H1 (cell line): ENCODE results near the gene THAP12. TPM values are rescaled to one million over a fixed set of nuclear protein-coding genes. Genes with fewer than 3 reads are reported as not detected.

Experiments
- CTCF ChIA-PET: fragments of 300-600 bp; sonication (Branson Sonifier 250); formaldehyde crosslinking; loops from one replicate; lab custom pipeline; 2021; ENCODE audit not compliant: partially characterized antibody; lab: Charles Lee
- POLR2A ChIA-PET: fragments of 300-600 bp; sonication (Branson Sonifier 250); formaldehyde crosslinking; loops from one replicate; lab custom pipeline; 2021; ENCODE audit warnings: inconsistent platforms; ENCODE audit not compliant: partially characterized antibody; lab: Charles Lee
- DNase-seq, 2 experiments: peaks; one replicate each; pipeline versions ENCODE4 v3.0.0 to v3.0.0-alpha.2; 2010 to 2022; ENCODE audit warnings: low spot score in 2 of 2, low read depth in 1 of 2, mixed read lengths in 1 of 2
- FAIRE-seq: peaks from 2 replicates; lab custom pipeline; 2011; peaks lifted over from hg19 to GRCh38; lab: Jason Lieb, UNC
- H2AFZ ChIP-seq: 2 replicates; pipeline ENCODE4 v1.8.1; 2012; ENCODE audit warnings: low read length, inconsistent platforms
- H2AK5ac ChIP-seq: 2 replicates; pipeline ENCODE4 v1.6.1; 2013; ENCODE audit warnings: low read depth, low read length
- H2BK120ac ChIP-seq: replicated peaks from 2 replicates; pipeline ENCODE3; 2013; ENCODE audit warnings: low read depth, low read length, inconsistent platforms
- H2BK12ac ChIP-seq: 2 replicates; pipeline ENCODE4 v1.6.1; 2013; ENCODE audit warnings: low read depth, low read length
- H2BK15ac ChIP-seq: 2 replicates; pipeline ENCODE4 v1.6.1; 2013; ENCODE audit warnings: low read length
- H2BK20ac ChIP-seq: 2 replicates; pipeline ENCODE4 v1.6.1; 2013; ENCODE audit warnings: low read length
- H2BK5ac ChIP-seq: 2 replicates; pipeline ENCODE4 v1.6.1; 2013; ENCODE audit warnings: low read depth, low read length
- H3K14ac ChIP-seq: 2 replicates; pipeline ENCODE4 v1.6.1; 2013; ENCODE audit warnings: inconsistent platforms; ENCODE audit not compliant: insufficient read length
- H3K18ac ChIP-seq: 2 replicates; pipeline ENCODE4 v1.6.1; 2013; ENCODE audit warnings: low read length; ENCODE audit errors: extremely low read depth
- H3K23ac ChIP-seq: 2 replicates; pipeline ENCODE4 v1.6.1; 2013; ENCODE audit warnings: inconsistent platforms; ENCODE audit not compliant: insufficient read length
- H3K23me2 ChIP-seq: 2 replicates; pipeline ENCODE4 v1.6.1; 2013; ENCODE audit warnings: low read depth, low read length
- H3K27ac ChIP-seq: 2 replicates; pipeline ENCODE4 v1.6.1; 2011; ENCODE audit warnings: low read depth, low read length, inconsistent platforms
- H3K27me3 ChIP-seq, 4 experiments: replicated peaks in 1 of 4; 1 replicate in 1 of 4; 2 replicates in 3 of 4; pipeline versions ENCODE4 v1.6.1 to v1.8.1; 2011 to 2013; ENCODE audit warnings: low read length in 3 of 4, mild to moderate bottlenecking in 3 of 4, inconsistent platforms in 2 of 4, mixed read lengths in 2 of 4, moderate library complexity in 1 of 4; ENCODE audit not compliant: control insufficient read depth in 3 of 4, insufficient read depth in 3 of 4; ENCODE audit errors: extremely low read depth in 1 of 4
- H3K36me3 ChIP-seq, 4 experiments: 2 replicates each; pipeline versions ENCODE4 v1.6.1 to v1.8.1; 2011 to 2013; ENCODE audit warnings: mild to moderate bottlenecking in 4 of 4, low read length in 3 of 4, moderate library complexity in 2 of 4, control low read depth in 1 of 4, inconsistent platforms in 1 of 4; ENCODE audit not compliant: insufficient read depth in 4 of 4, control insufficient read depth in 2 of 4
- H3K4ac ChIP-seq: replicated peaks from 2 replicates; pipeline ENCODE3; 2013; ENCODE audit warnings: low read length, low read depth, mixed read lengths, inconsistent platforms; ENCODE audit not compliant: insufficient read length
- H3K4me1 ChIP-seq, 4 experiments: replicated peaks in 1 of 4; 1 replicate in 1 of 4; 2 replicates in 3 of 4; pipeline versions ENCODE4 v1.6.1 to v1.8.1; 2011 to 2013; ENCODE audit warnings: low read length in 3 of 4, inconsistent platforms in 2 of 4, mixed read lengths in 1 of 4; ENCODE audit not compliant: insufficient read depth in 4 of 4, control insufficient read depth in 3 of 4
- H3K4me2 ChIP-seq, 2 experiments: 2 replicates each; pipeline versions ENCODE4 v1.6.1 to v1.8.1; 2011 to 2013; ENCODE audit warnings: low read depth in 2 of 2, low read length in 2 of 2, control low read depth in 1 of 2, inconsistent platforms in 1 of 2, mild to moderate bottlenecking in 1 of 2; ENCODE audit not compliant: insufficient read depth in 1 of 2
- H3K4me3 ChIP-seq, 4 experiments: fragments of 200-600, 300-600 bp in 1 of 4; sonication (generic), shearing (Covaris generic), sonication (Bioruptor Twin) in 1 of 4; 2 replicates each; pipeline versions ENCODE4 v1.5.1 to v1.8.1; 2011 to 2016; ENCODE audit warnings: low read length in 4 of 4, low read depth in 3 of 4, control low read depth in 2 of 4, inconsistent platforms in 2 of 4, mild to moderate bottlenecking in 2 of 4, mixed read lengths in 1 of 4, moderate library complexity in 1 of 4; ENCODE audit not compliant: insufficient read depth in 2 of 4; ENCODE audit errors: extremely low read depth in 1 of 4
- H3K56ac ChIP-seq: replicated peaks from 2 replicates; pipeline ENCODE3; 2013; ENCODE audit warnings: low read depth, mild to moderate bottlenecking, mixed read lengths, low read length, inconsistent platforms; ENCODE audit not compliant: insufficient read length
- H3K79me1 ChIP-seq: 2 replicates; pipeline ENCODE4 v1.6.1; 2013; ENCODE audit warnings: low read depth, low read length, control low read depth
- H3K79me2 ChIP-seq, 2 experiments: 2 replicates each; pipeline versions ENCODE4 v1.6.1 to v1.8.1; 2012 to 2013; ENCODE audit warnings: low read length in 2 of 2, mild to moderate bottlenecking in 2 of 2, inconsistent platforms in 1 of 2; ENCODE audit not compliant: insufficient read depth in 2 of 2, control insufficient read depth in 1 of 2
- H3K9ac ChIP-seq, 4 experiments: replicated peaks in 1 of 4; 1 replicate in 1 of 4; 2 replicates in 3 of 4; pipeline versions ENCODE4 v1.6.1 to v1.8.1; 2011 to 2013; ENCODE audit warnings: low read depth in 3 of 4, low read length in 3 of 4, control low read depth in 2 of 4, mild to moderate bottlenecking in 2 of 4, moderate library complexity in 2 of 4, inconsistent platforms in 1 of 4; ENCODE audit errors: extremely low read depth in 1 of 4
- H3K9me3 ChIP-seq, 2 experiments: 2 replicates each; pipeline versions ENCODE4 v1.6.1 to v1.8.1; 2012 to 2013; ENCODE audit warnings: mild to moderate bottlenecking in 2 of 2, moderate library complexity in 2 of 2, control low read depth in 1 of 2, inconsistent platforms in 1 of 2, low read depth in 1 of 2, low read length in 1 of 2, mixed read lengths in 1 of 2; ENCODE audit not compliant: insufficient read depth in 2 of 2
- H4K20me1 ChIP-seq, 2 experiments: replicated peaks in 1 of 2; 2 replicates each; pipeline versions ENCODE3 to v1.8.1; 2011 to 2013; ENCODE audit warnings: inconsistent platforms in 2 of 2, low read length in 2 of 2, mild to moderate bottlenecking in 1 of 2; ENCODE audit not compliant: insufficient read depth in 2 of 2, control insufficient read depth in 1 of 2
- H4K5ac ChIP-seq: 2 replicates; pipeline ENCODE4 v1.6.1; 2013; ENCODE audit warnings: low read length, low read depth, mixed read lengths, inconsistent platforms; ENCODE audit not compliant: insufficient read length
- H4K8ac ChIP-seq: 2 replicates; pipeline ENCODE4 v1.8.0; 2013; ENCODE audit warnings: mild to moderate bottlenecking, moderate library complexity, low read length, inconsistent platforms; ENCODE audit not compliant: insufficient read depth; ENCODE audit errors: extremely low read depth
- H4K91ac ChIP-seq: replicated peaks from 2 replicates; pipeline ENCODE3; 2013; ENCODE audit warnings: low read length, mixed read lengths, inconsistent platforms; ENCODE audit not compliant: insufficient read length
- CHD1 ChIP-seq: IDR thresholded peaks from 2 replicates; pipeline ENCODE4 v1.6.1; 2012; ENCODE audit warnings: low read depth, low read length, improper control_type of control experiment
- RAD21 ChIP-seq, 2 experiments: IDR thresholded peaks in 1 of 2; conservative IDR thresholded peaks in 1 of 2; 2 replicates each; pipeline ENCODE4 v1.6.1; 2011; ENCODE audit warnings: low read depth in 2 of 2, low read length in 2 of 2, improper control_type of control experiment in 1 of 2, inconsistent platforms in 1 of 2, mild to moderate bottlenecking in 1 of 2, moderate library complexity in 1 of 2
- RXRA ChIP-seq: IDR thresholded peaks from 2 replicates; pipeline ENCODE4 v1.6.1; 2011; ENCODE audit warnings: low read depth, mild to moderate bottlenecking, low read length, moderate library complexity; ENCODE audit not compliant: insufficient read depth
- TEAD4 ChIP-seq: IDR thresholded peaks from 2 replicates; pipeline ENCODE4 v1.6.1; 2012; ENCODE audit warnings: low read depth, low read length, inconsistent platforms, mixed read lengths
- WGBS, 2 experiments: shearing (Covaris generic) in 1 of 2; methylation state at CpG; one replicate each; pipeline versions ENCODE4 v1.1.6 to v1.1.7; 2013 to 2015; ENCODE audit warnings: low lambda C conversion rate in 2 of 2, mixed read lengths in 2 of 2, inconsistent platforms in 1 of 2, low coverage in 1 of 2, missing lambda C conversion rate in 1 of 2; ENCODE audit not compliant: insufficient replicate concordance in 2 of 2, insufficient coverage in 1 of 2, insufficient read length in 1 of 2; ENCODE audit errors: extremely low coverage in 1 of 2, missing lambda C conversion rate in 1 of 2; 5-methylcytosine and 5-hydroxymethylcytosine counted together
- polyA plus RNA-seq, 7 experiments: library from polyadenylated mRNA; depleted of rRNA in 3 of 7; stranded (reverse) in 5 of 7; unstranded in 2 of 7; fragments of >200 nt in 5 of 7; fragments of 200-250 nt in 2 of 7; gene quantifications; 1 replicate in 5 of 7; 2 replicates in 1 of 7; 4 replicates in 1 of 7; pipeline versions ENCODE4 v1.2.1 to v1.2.3, GENCODE V29; 2011 to 2013; ENCODE audit warnings: missing spikeins in 2 of 7, mixed read lengths in 2 of 7
- total RNA-seq: library from RNA; stranded (reverse); fragmentation: NEBNext Ultra II Directional; extraction: Animal tissue kit (Norgen Biotek cat#: 25700); gene quantifications from 2 replicates; pipeline ENCODE4 v1.2.1, GENCODE V29; 2021

Gene THAP12
- total and polyA plus RNA-seq, 2 of the 8 experiments (the other 6 are each of a cell fraction or from before 2014, with no cell fraction given): 12.0 to 39.9 TPM

GRCh38 chr11:76347466-76347865 lies 33.5 kb downstream of the THAP12 start:
- no peak overlapping the region for H3K27ac ChIP-seq
- no peak overlapping the region for H3K23ac ChIP-seq
- H3K14ac ChIP-seq: no peak overlapping the region
- H2BK12ac ChIP-seq: no peak overlapping the region
- no peak overlapping the region for H3K18ac ChIP-seq
- no peak overlapping the region for H2BK5ac ChIP-seq
- no peak overlapping the region for H4K8ac ChIP-seq
- no peaks in the 10 kb centered on the region for H4K20me1 ChIP-seq
- DNase-seq: no peak
- ChIA-PET CTCF (interaction anchor here (0.6 to 1.3 kb wide), 5 partner anchors 10 to 216 kb away, joined by 3 read pairs; no protein-coding TSS in a partner anchor), POLR2A (no interaction called here)
- FAIRE-seq: no peak
- H3K4me2 ChIP-seq: no peak overlapping the region
- no peak overlapping the region for H4K5ac ChIP-seq
- H4K91ac ChIP-seq: no peak overlapping the region
- TF ChIP-seq RAD21 (IDR thresholded peaks at IDR 0.05 in 1 of 2, conservative IDR thresholded peaks at IDR 0.05 in 1 of 2; ENCODE audit: low read depth in 2 of 2, low read length in 2 of 2) (peak; percentile 8 to 29; a peak in 3 of 4 replicates), CHD1 (no peak), TEAD4 (no peak), RXRA (no peak)
- H3K56ac ChIP-seq: no peak overlapping the region
- no peak overlapping the region for H2BK20ac ChIP-seq
- H3K79me1 ChIP-seq: no peaks in the 10 kb centered on the region
- H3K36me3 ChIP-seq: peaks cover 0 to 2% (median 1%) of the 10 kb centered on the region in 4 experiments; a peak in 1 of 8 replicates
- no peak overlapping the region for H3K4me3 ChIP-seq
- no peak overlapping the region for H3K9ac ChIP-seq
- no peak overlapping the region for H2BK15ac ChIP-seq
- H3K4me1 ChIP-seq: no peaks in the 10 kb centered on the region
- H2AK5ac ChIP-seq: no peak overlapping the region
- no peaks in the 10 kb centered on the region for H3K79me2 ChIP-seq
- H3K9me3 ChIP-seq: no peaks in the 10 kb centered on the region
- 93% methylated on average over 2 of the region's 2 CpGs; no CpG with 5 or more reads in 1 of the 2 experiments for WGBS, 2 experiments
- H3K23me2 ChIP-seq: no peaks in the 10 kb centered on the region
- no peak overlapping the region for H2BK120ac ChIP-seq
- H2AFZ ChIP-seq: no peak overlapping the region
- no peaks in the 10 kb centered on the region for H3K27me3 ChIP-seq
- H3K4ac ChIP-seq: no peak overlapping the region
